A673 (cell line): ENCODE data around the gene HDAC4. TPM values are rescaled to one million over a fixed set of nuclear protein-coding genes. Genes with fewer than 3 reads are reported as not detected.

Experiments used
- BruUV-seq: library from RNA; stranded (reverse); fragments of 400-500 nt; replicated peaks from 2 replicates; lab custom pipeline; 2021; lab: Mats Ljungman, UMichigan
- CTCF ChIA-PET: fragments of 300-600 bp; sonication (Branson Sonifier 250); formaldehyde crosslinking; loops from one replicate; lab custom pipeline; 2022; ENCODE audit warnings: antibody characterized with exemption; lab: Charles Lee
- POLR2A ChIA-PET: fragments of 300-600 bp; sonication (Branson Sonifier 250); formaldehyde crosslinking; loops from one replicate; lab custom pipeline; 2022; ENCODE audit warnings: antibody characterized with exemption; ENCODE audit not compliant: low non-redundant PET; lab: Charles Lee
- DNase-seq: peaks from one replicate; pipeline ENCODE4 v3.0.0-alpha.2; 2015; ENCODE audit warnings: low spot score
- H3K27ac ChIP-seq: fragments of 200-600 bp; sonication (generic); 2 replicates; pipeline ENCODE4 v1.5.1; 2016; ENCODE audit warnings: mixed run types, low read depth, mild to moderate bottlenecking, mixed read lengths, antibody characterized with exemption, low read length; ENCODE audit not compliant: poor library complexity, severe bottlenecking
- H3K27me3 ChIP-seq: fragments of 200-600 bp; sonication (generic); replicated peaks from 2 replicates; pipeline ENCODE4 v1.6.1; 2017; ENCODE audit warnings: mixed run types, low read depth, mild to moderate bottlenecking, mixed read lengths, antibody characterized with exemption, low read length; ENCODE audit not compliant: insufficient read depth, poor library complexity
- H3K36me3 ChIP-seq: fragments of 200-600 bp; sonication (generic); 2 replicates; pipeline ENCODE4 v1.6.1; 2016; ENCODE audit warnings: mixed run types, mild to moderate bottlenecking, mixed read lengths, antibody characterized with exemption, low read length; ENCODE audit not compliant: insufficient read depth, poor library complexity, severe bottlenecking
- H3K4me1 ChIP-seq: fragments of 200-600 bp; sonication (generic); 2 replicates; pipeline ENCODE4 v1.6.1; 2017; ENCODE audit warnings: mixed run types, mild to moderate bottlenecking, mixed read lengths, antibody characterized with exemption, low read length; ENCODE audit not compliant: insufficient read depth, poor library complexity, severe bottlenecking
- H3K4me3 ChIP-seq: fragments of 200-600 bp; sonication (generic); 2 replicates; pipeline ENCODE4 v1.5.1; 2016; ENCODE audit warnings: low read depth, mixed run types, mild to moderate bottlenecking, mixed read lengths, low read length; ENCODE audit not compliant: poor library complexity, severe bottlenecking
- H3K9me3 ChIP-seq: fragments of 200-600 bp; sonication (generic); 2 replicates; pipeline ENCODE4 v1.6.1; 2016; ENCODE audit warnings: mixed run types, low read depth, mild to moderate bottlenecking, mixed read lengths, antibody characterized with exemption, low read length; ENCODE audit not compliant: poor library complexity, severe bottlenecking
- CTCF ChIP-seq: fragments of 300-800, 200-600 bp; sonication (generic); conservative IDR thresholded peaks from 2 replicates; pipeline ENCODE4 v1.5.1; 2017; ENCODE audit warnings: low read depth, mild to moderate bottlenecking, antibody characterized with exemption, low read length, moderate library complexity, mixed read lengths
- EZH2 ChIP-seq: fragments of 200-600 bp; sonication (generic); IDR thresholded peaks from 2 replicates; pipeline ENCODE4 v1.6.1; 2017; ENCODE audit warnings: borderline replicate concordance, low read depth, mild to moderate bottlenecking, mixed read lengths, antibody characterized with exemption, low read length; ENCODE audit not compliant: poor library complexity, severe bottlenecking
- intact Hi-C: fragments of 100-400 bp; cut with micrococcal nuclease; formaldehyde crosslinking; loops from one replicate; pipeline ENCODE4 v1.10.0; 2022; ENCODE audit not compliant: unreplicated experiment
- total RNA-seq: library from RNA; stranded (reverse); gene quantifications from 2 replicates; pipeline ENCODE4 v1.2.3, GENCODE V29; 2021

Gene HDAC4
- total RNA-seq, 1 experiment from 2014 or later = 40.0 TPM

- CTCF ChIA-PET = no interaction called here
- no peaks in the 10 kb centered on the region for H3K27me3 ChIP-seq
- POLR2A ChIA-PET = no interaction called here
- no peaks in the 10 kb centered on the region for H3K4me1 ChIP-seq
- H3K36me3 ChIP-seq = peaks cover 4% of the 10 kb centered on the region
- H3K9me3 ChIP-seq = no peaks in the 10 kb centered on the region
- intact Hi-C loops = no loop called here
- no TSS peak for BruUV-seq
- no peak overlapping the region for H3K27ac ChIP-seq
- TF ChIP-seq EZH2 = no peak
- TF ChIP-seq CTCF = no peak
- no peak for DNase-seq
- no peak overlapping the region for H3K4me3 ChIP-seq
Measured at GRCh38 chr2:239158641-239159475, 242.0 kb downstream of the HDAC4 start.

- Histone ChIP-seq H3K4me3 (no peak overlapping the region), H3K27me3 (no peaks in the 10 kb centered on the region), H3K36me3 (peaks cover 4% of the 10 kb centered on the region), H3K9me3 (no peaks in the 10 kb centered on the region), H3K27ac (no peak overlapping the region), H3K4me1 (no peaks in the 10 kb centered on the region)
- POLR2A ChIA-PET = no interaction called here
- peak; percentile 36 for DNase-seq
- CTCF ChIA-PET = no interaction called here
- no TSS peak for BruUV-seq
- TF ChIP-seq CTCF = no peak
- TF ChIP-seq EZH2 = no peak
- intact Hi-C loops = no loop called here
Measured at GRCh38 chr2:239157771-239158170, 243.0 kb downstream of the HDAC4 start.

GRCh38 chr2:239157269-239157668 lies 243.6 kb downstream of the HDAC4 start:
- Histone ChIP-seq H3K27ac (no peak overlapping the region), H3K9me3 (no peaks in the 10 kb centered on the region), H3K4me1 (no peaks in the 10 kb centered on the region), H3K27me3 (no peaks in the 10 kb centered on the region), H3K36me3 (peaks cover 4% of the 10 kb centered on the region), H3K4me3 (no peak overlapping the region)
- intact Hi-C loops = no loop called here
- DNase-seq = no peak
- TF ChIP-seq EZH2 (no peak), CTCF (no peak)
- ChIA-PET CTCF (no interaction called here), POLR2A (no interaction called here)
- no TSS peak for BruUV-seq
